ENCODE data around the gene SSR1.
"Not testable (repeated sequence)": the region's sequence is repeated elsewhere in the genome, so short reads cannot be mapped to it uniquely, and the experiment has no call there.

The SSR1 gene

GRCh38 chr6:7276199-7276524, 36.8 kb downstream of the SSR1 start:
- DNase-seq = no peak
- no peaks in the 10 kb centered on the region for H3K9me3 ChIP-seq (ENCODE audit: severe bottlenecking)
- 0 out of 2 replicates have a peak, but pooled peaks cover 4% of the 10 kb centered on the region for H3K36me3 ChIP-seq
- H3K27me3 ChIP-seq (ENCODE audit: insufficient read depth, low read depth, severe bottlenecking) = no peaks in the 10 kb centered on the region
- no peak overlapping the region for H3K27ac ChIP-seq
- H3K4me3 ChIP-seq (ENCODE audit: low read depth, low read length) = no peak overlapping the region
- no peak for TF ChIP-seq CTCF (IDR thresholded peaks at IDR 0.05; ENCODE audit: low read depth, low read length)

GRCh38 chr6:7274525-7274924, 38.5 kb downstream of the SSR1 start:
- not testable (repeated sequence) for H3K27ac ChIP-seq; H3K36me3 ChIP-seq; DNase-seq; H3K9me3 ChIP-seq (ENCODE audit: severe bottlenecking); H3K27me3 ChIP-seq (ENCODE audit: insufficient read depth, low read depth, severe bottlenecking); H3K4me3 ChIP-seq (ENCODE audit: low read depth, low read length)

- Histone ChIP-seq H3K27me3 (ENCODE audit: insufficient read depth, low read depth, severe bottlenecking) (no peaks in the 10 kb centered on the region), H3K4me3 (ENCODE audit: low read depth, low read length) (no peak overlapping the region), H3K36me3 (peaks cover 5% of the 10 kb centered on the region; the same call in 1 of the 2 replicates), H3K9me3 (ENCODE audit: severe bottlenecking) (no peaks in the 10 kb centered on the region), H3K27ac (no peak overlapping the region)
- TF ChIP-seq CTCF (IDR thresholded peaks at IDR 0.05; ENCODE audit: low read depth, low read length) = no peak
- no peak for DNase-seq
These were observed 39.3 kb downstream of the SSR1 start for GRCh38 chr6:7273709-7274108.

GRCh38 chr6:7271205-7271534, 41.8 kb downstream of the SSR1 start:
- Histone ChIP-seq H3K27me3 (ENCODE audit: insufficient read depth, low read depth, severe bottlenecking) (no peaks in the 10 kb centered on the region), H3K4me3 (ENCODE audit: low read depth, low read length) (no peak overlapping the region), H3K27ac (no peak overlapping the region), H3K9me3 (ENCODE audit: severe bottlenecking) (peaks cover under 1% of the 10 kb centered on the region), H3K36me3 (peaks cover 6% of the 10 kb centered on the region; the same call in 1 of the 2 replicates)
- DNase-seq = no peak
- no peak for TF ChIP-seq CTCF (IDR thresholded peaks at IDR 0.05; ENCODE audit: low read depth, low read length)

- Histone ChIP-seq H3K36me3 (peaks cover 6% of the 10 kb centered on the region; the same call in 1 of the 2 replicates), H3K27ac (no peak overlapping the region), H3K27me3 (ENCODE audit: insufficient read depth, low read depth, severe bottlenecking) (no peaks in the 10 kb centered on the region), H3K9me3 (ENCODE audit: severe bottlenecking) (peaks cover 5% of the 10 kb centered on the region), H3K4me3 (ENCODE audit: low read depth, low read length) (no peak overlapping the region)
- no peak for TF ChIP-seq CTCF (IDR thresholded peaks at IDR 0.05; ENCODE audit: low read depth, low read length)
- DNase-seq = no peak
These were observed 42.4 kb downstream of the SSR1 start for GRCh38 chr6:7270320-7271204.

GRCh38 chr6:7269816-7270215, 43.2 kb downstream of the SSR1 start:
- DNase-seq = no peak
- H3K36me3 ChIP-seq = peaks cover 6% of the 10 kb centered on the region; the same call in 1 of the 2 replicates
- no peak for TF ChIP-seq CTCF (IDR thresholded peaks at IDR 0.05; ENCODE audit: low read depth, low read length)
- H3K4me3 ChIP-seq (ENCODE audit: low read depth, low read length) = no peak overlapping the region
- no peak overlapping the region for H3K27ac ChIP-seq
- peaks cover 5% of the 10 kb centered on the region for H3K9me3 ChIP-seq (ENCODE audit: severe bottlenecking)
- no peaks in the 10 kb centered on the region for H3K27me3 ChIP-seq (ENCODE audit: insufficient read depth, low read depth, severe bottlenecking)
